ENCODE results near the gene CBLN3.

CBLN3 gene

GRCh38 chr14:24378327-24378726, 51.1 kb downstream of the CBLN3 start:
- DNase-seq (ENCODE audit: insufficient read length, low spot score) (no peak), FAIRE-seq (no peak)
- TF ChIP-seq CTCF (IDR thresholded peaks at IDR 0.05; ENCODE audit: insufficient read depth, missing control alignments), result no peak

- TF ChIP-seq CTCF (IDR thresholded peaks at IDR 0.05; ENCODE audit: insufficient read depth, missing control alignments), result no peak
- FAIRE-seq, result no peak
- DNase-seq (ENCODE audit: insufficient read length, low spot score), result no peak
Observed at GRCh38 chr14:24377657-24378056, 51.8 kb downstream of the CBLN3 start.

GRCh38 chr14:24377126-24377525, 52.3 kb downstream of the CBLN3 start:
- TF ChIP-seq CTCF (IDR thresholded peaks at IDR 0.05; ENCODE audit: insufficient read depth, missing control alignments), result no peak
- DNase-seq (ENCODE audit: insufficient read length, low spot score) (no peak), FAIRE-seq (no peak)

Data from D721Med (cell line).